M059J (cell line): ENCODE results near the gene RAB40B. TPM values are rescaled to one million over a fixed set of nuclear protein-coding genes. Genes with fewer than 3 reads are reported as not detected.

Source experiments
- DNase-seq: peaks from one replicate; pipeline ENCODE4 v3.0.0-alpha.2; 2012; ENCODE audit warnings: low read depth
- total RNA-seq: library from RNA; depleted of rRNA; stranded (reverse); fragments of >200 nt; shearing (Covaris generic); gene quantifications from 2 replicates; pipeline ENCODE4 v1.2.3, GENCODE V29; 2014; rRNA removed

RAB40B gene
- total RNA-seq, 1 experiment from 2014 or later = 8.9 TPM

- no peak for DNase-seq
Measured at GRCh38 chr17:82615084-82616020, 83.1 kb downstream of the RAB40B start.

- DNase-seq = no peak
Measured at GRCh38 chr17:82614095-82614631, 84.3 kb downstream of the RAB40B start.

GRCh38 chr17:82613283-82614094 is 85.0 kb downstream of the RAB40B start:
- DNase-seq = no peak

- DNase-seq = no peak
Measured at GRCh38 chr17:82611140-82612058, 87.1 kb downstream of the RAB40B start.

- no peak for DNase-seq
Measured at GRCh38 chr17:82609655-82610054, 88.8 kb downstream of the RAB40B start.

- DNase-seq = no peak
Measured at GRCh38 chr17:82608816-82609215, 89.7 kb downstream of the RAB40B start.

- no peak for DNase-seq
Measured at GRCh38 chr17:82605939-82606600, 92.4 kb downstream of the RAB40B start.

Other genes starting within 250 kb of the RAB40B start
- 45.1 and 55.5 TPM in 2 replicates for gene CYBC1, start 247.9 kb downstream of the RAB40B start, total RNA-seq
- 68.2 and 84.2 TPM in 2 replicates for gene NARF, start 240.0 kb downstream of the RAB40B start, total RNA-seq
- 21.4 and 30.7 TPM in 2 replicates for gene FOXK2, start 179.0 kb downstream of the RAB40B start, total RNA-seq
- gene WDR45B, start 50.3 kb downstream of the RAB40B start, total RNA-seq = 68.1 and 97.9 TPM in 2 replicates
- gene FN3KRP, start 18.0 kb upstream of the RAB40B start, total RNA-seq = 27.4 and 32.8 TPM in 2 replicates
- 0.64 TPM in 1 of 2 replicates, not detected in the other for gene FN3K, start 36.9 kb upstream of the RAB40B start, total RNA-seq
- gene TBCD, start 53.4 kb upstream of the RAB40B start, total RNA-seq = 13.4 and 24.7 TPM in 2 replicates
- not detected in 2 replicates for gene ZNF750, start 141.3 kb upstream of the RAB40B start, total RNA-seq